ENCODE data around the gene TXNDC17. TPM values are rescaled to one million over a fixed set of nuclear protein-coding genes. Genes with fewer than 3 reads are reported as not detected.

The TXNDC17 gene
- total RNA-seq, 1 experiment from 2014 or later = 151 TPM

- TF ChIP-seq ZBTB21 (CRISPR knock-in tag; IDR thresholded peaks at IDR 0.05; ENCODE audit: borderline replicate concordance) (no peak), JAZF1 (CRISPR knock-in tag; IDR thresholded peaks at IDR 0.05) (no peak), ZNF671 (CRISPR knock-in tag; IDR thresholded peaks at IDR 0.05) (no peak), GTF2I (CRISPR knock-in tag; conservative IDR thresholded peaks at IDR 0.05) (no peak), IRF2 (CRISPR knock-in tag; IDR thresholded peaks at IDR 0.05; ENCODE audit: borderline replicate concordance, low read depth) (no peak)
- TF ChIP-seq, protein P1, sequence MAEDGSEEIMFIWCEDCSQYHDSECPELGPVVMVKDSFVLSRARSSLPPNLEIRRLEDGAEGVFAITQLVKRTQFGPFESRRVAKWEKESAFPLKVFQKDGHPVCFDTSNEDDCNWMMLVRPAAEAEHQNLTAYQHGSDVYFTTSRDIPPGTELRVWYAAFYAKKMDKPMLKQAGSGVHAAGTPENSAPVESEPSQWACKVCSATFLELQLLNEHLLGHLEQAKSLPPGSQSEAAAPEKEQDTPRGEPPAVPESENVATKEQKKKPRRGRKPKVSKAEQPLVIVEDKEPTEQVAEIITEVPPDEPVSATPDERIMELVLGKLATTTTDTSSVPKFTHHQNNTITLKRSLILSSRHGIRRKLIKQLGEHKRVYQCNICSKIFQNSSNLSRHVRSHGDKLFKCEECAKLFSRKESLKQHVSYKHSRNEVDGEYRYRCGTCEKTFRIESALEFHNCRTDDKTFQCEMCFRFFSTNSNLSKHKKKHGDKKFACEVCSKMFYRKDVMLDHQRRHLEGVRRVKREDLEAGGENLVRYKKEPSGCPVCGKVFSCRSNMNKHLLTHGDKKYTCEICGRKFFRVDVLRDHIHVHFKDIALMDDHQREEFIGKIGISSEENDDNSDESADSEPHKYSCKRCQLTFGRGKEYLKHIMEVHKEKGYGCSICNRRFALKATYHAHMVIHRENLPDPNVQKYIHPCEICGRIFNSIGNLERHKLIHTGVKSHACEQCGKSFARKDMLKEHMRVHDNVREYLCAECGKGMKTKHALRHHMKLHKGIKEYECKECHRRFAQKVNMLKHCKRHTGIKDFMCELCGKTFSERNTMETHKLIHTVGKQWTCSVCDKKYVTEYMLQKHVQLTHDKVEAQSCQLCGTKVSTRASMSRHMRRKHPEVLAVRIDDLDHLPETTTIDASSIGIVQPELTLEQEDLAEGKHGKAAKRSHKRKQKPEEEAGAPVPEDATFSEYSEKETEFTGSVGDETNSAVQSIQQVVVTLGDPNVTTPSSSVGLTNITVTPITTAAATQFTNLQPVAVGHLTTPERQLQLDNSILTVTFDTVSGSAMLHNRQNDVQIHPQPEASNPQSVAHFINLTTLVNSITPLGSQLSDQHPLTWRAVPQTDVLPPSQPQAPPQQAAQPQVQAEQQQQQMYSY (CRISPR knock-in tag; IDR thresholded peaks at IDR 0.05) = no peak
- TF ChIP-seq, protein P2, sequence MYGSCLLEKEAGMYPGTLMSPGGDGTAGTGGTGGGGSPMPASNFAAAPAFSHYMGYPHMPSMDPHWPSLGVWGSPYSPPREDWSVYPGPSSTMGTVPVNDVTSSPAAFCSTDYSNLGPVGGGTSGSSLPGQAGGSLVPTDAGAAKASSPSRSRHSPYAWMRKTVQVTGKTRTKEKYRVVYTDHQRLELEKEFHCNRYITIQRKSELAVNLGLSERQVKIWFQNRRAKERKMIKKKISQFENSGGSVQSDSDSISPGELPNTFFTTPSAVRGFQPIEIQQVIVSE (CRISPR knock-in tag; IDR thresholded peaks at IDR 0.05; ENCODE audit: borderline replicate concordance) = no peak
Observed at GRCh38 chr17:6677946-6678345, 37.1 kb downstream of the TXNDC17 start (continued).

DNA sequence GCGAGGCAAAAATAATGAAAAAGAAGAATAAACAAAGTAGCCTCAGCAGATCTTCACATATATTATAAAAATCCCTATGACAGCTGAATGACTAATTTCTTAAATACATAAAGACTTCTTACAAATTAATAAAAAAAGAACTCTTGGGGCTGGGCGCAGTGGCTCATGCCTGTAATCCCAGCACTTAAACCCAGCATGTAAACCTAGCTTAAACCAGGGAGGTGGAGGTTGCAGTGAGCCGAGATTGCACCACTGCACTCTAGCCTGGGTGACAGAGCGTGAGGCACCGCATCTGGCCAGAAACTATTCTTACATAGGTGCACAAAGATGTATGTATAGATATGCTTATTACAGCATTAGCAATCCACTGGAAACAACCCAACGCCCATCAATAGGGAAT lies 38.4 kb downstream of the TXNDC17 start:
- H3K4me1 Mint-ChIP-seq = no peaks in the 10 kb centered on the region
- H3K27me3 Mint-ChIP-seq (ENCODE audit: low read depth) = no peaks in the 10 kb centered on the region
- POLR2A ChIA-PET = interaction anchor here (0.6 kb wide), 1 partner anchor 1054 kb away, joined by 3 read pairs; no protein-coding TSS in a partner anchor
- H3K9me3 Mint-ChIP-seq = no peaks in the 10 kb centered on the region
- ATAC-seq (no peak), DNase-seq (ENCODE audit: low spot score) (no peak)
- no peaks in the 10 kb centered on the region for H3K36me3 Mint-ChIP-seq
- no peak overlapping the region for H3K4me3 Mint-ChIP-seq
- no peak overlapping the region for H3K27ac Mint-ChIP-seq
- CTCF ChIA-PET = interaction anchor here (1.0 to 1.2 kb wide), 3 partner anchors 10 to 34 kb away, joined by 3 to 4 read pairs (median 4); partner anchors contain the start of gene SLC13A5
- TF ChIP-seq EMX1 (CRISPR knock-in tag; IDR thresholded peaks at IDR 0.05) = no peak
- TF ChIP-seq, protein P3, sequence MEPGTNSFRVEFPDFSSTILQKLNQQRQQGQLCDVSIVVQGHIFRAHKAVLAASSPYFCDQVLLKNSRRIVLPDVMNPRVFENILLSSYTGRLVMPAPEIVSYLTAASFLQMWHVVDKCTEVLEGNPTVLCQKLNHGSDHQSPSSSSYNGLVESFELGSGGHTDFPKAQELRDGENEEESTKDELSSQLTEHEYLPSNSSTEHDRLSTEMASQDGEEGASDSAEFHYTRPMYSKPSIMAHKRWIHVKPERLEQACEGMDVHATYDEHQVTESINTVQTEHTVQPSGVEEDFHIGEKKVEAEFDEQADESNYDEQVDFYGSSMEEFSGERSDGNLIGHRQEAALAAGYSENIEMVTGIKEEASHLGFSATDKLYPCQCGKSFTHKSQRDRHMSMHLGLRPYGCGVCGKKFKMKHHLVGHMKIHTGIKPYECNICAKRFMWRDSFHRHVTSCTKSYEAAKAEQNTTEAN (CRISPR knock-in tag; IDR thresholded peaks at IDR 0.05) = no peak

DNA sequence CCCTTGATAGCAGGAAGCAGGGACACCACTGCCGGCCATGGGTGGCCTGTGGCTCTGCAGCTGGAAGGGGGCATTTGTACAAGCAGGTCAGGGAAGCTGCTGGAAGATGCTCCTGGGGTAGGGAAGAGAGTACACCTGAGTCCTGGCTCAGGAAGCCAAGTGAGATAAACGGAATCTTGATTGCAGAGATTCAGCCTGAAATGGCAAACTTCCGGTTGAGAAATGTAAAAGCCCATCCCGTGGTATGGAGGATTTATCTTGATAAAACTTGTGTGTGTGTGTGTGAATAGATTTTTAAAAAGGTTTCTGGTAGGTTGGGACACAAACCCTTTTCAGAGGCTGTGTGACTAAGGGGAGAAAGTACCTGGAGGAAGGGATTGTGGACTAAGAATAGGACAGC lies 40.3 kb downstream of the TXNDC17 start:
- POLR2A ChIA-PET = no interaction called here
- Mint-ChIP-seq H3K9me3 (no peaks in the 10 kb centered on the region), H3K4me3 (no peak overlapping the region), H3K36me3 (no peaks in the 10 kb centered on the region), H3K27me3 (ENCODE audit: low read depth) (no peaks in the 10 kb centered on the region), H3K27ac (no peak overlapping the region), H3K4me1 (no peaks in the 10 kb centered on the region)
- ATAC-seq (no peak), DNase-seq (ENCODE audit: low spot score) (no peak)
- TF ChIP-seq ZNF416 (CRISPR knock-in tag; IDR thresholded peaks at IDR 0.05) (no peak), CREM (CRISPR knock-in tag; IDR thresholded peaks at IDR 0.05) (no peak), MAX (CRISPR knock-in tag; IDR thresholded peaks at IDR 0.05) (no peak), GABPB1 (CRISPR knock-in tag; IDR thresholded peaks at IDR 0.05) (no peak), ETV6 (CRISPR knock-in tag; IDR thresholded peaks at IDR 0.05) (no peak), SMAD4 (CRISPR knock-in tag; IDR thresholded peaks at IDR 0.05) (no peak), SP1 (CRISPR knock-in tag; conservative IDR thresholded peaks at IDR 0.05) (no peak), MYBL2 (CRISPR knock-in tag; IDR thresholded peaks at IDR 0.05) (no peak), NR1H2 (CRISPR knock-in tag; IDR thresholded peaks at IDR 0.05) (no peak)
- TF ChIP-seq, protein P4, sequence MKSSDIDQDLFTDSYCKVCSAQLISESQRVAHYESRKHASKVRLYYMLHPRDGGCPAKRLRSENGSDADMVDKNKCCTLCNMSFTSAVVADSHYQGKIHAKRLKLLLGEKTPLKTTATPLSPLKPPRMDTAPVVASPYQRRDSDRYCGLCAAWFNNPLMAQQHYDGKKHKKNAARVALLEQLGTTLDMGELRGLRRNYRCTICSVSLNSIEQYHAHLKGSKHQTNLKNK (CRISPR knock-in tag; IDR thresholded peaks at IDR 0.05) = no peak
- CTCF ChIA-PET = no interaction called here
